Liver (tissue), 9 donors: ENCODE data around the gene NLRC5. TPM values are rescaled to one million over a fixed set of nuclear protein-coding genes. Genes with fewer than 3 reads are reported as not detected.

Source experiments
- DNase-seq: peaks from one replicate; pipeline ENCODE4 v3.0.0-alpha.2; 2017; ENCODE audit warnings: low spot score
- H3K27ac ChIP-seq, 2 donors: one replicate each; pipeline ENCODE4 v1.7.0; 2013; ENCODE audit warnings: inconsistent platforms in 2 of 2, low read length in 2 of 2, control low read depth in 1 of 2, low read depth in 1 of 2, mild to moderate bottlenecking in 1 of 2
- H3K27me3 ChIP-seq, 4 donors: one replicate each; pipeline versions ENCODE4 v1.6.1 to v1.7.0; 2013; ENCODE audit warnings: low read length in 3 of 4, inconsistent platforms in 1 of 4, mild to moderate bottlenecking in 1 of 4, moderate library complexity in 1 of 4; ENCODE audit not compliant: control insufficient read depth in 4 of 4, insufficient read depth in 4 of 4
- H3K36me3 ChIP-seq, 4 donors: one replicate each; pipeline versions ENCODE4 v1.6.1 to v1.7.0; 2013; ENCODE audit warnings: low read length in 3 of 4, mild to moderate bottlenecking in 3 of 4, low read depth in 1 of 4, moderate library complexity in 1 of 4; ENCODE audit not compliant: control insufficient read depth in 4 of 4, insufficient read depth in 3 of 4
- H3K4me1 ChIP-seq, 4 donors: one replicate each; pipeline versions ENCODE4 v1.6.1 to v1.7.0; 2013; ENCODE audit warnings: low read length in 3 of 4, mild to moderate bottlenecking in 3 of 4, moderate library complexity in 1 of 4; ENCODE audit not compliant: control insufficient read depth in 4 of 4, insufficient read depth in 4 of 4
- H3K4me3 ChIP-seq, 3 donors: one replicate each; pipeline versions ENCODE4 v1.6.1 to v1.7.0; 2013; ENCODE audit warnings: low read length in 3 of 3, control low read depth in 1 of 3, low read depth in 1 of 3, mild to moderate bottlenecking in 1 of 3
- H3K9ac ChIP-seq, 2 donors: one replicate each; pipeline ENCODE4 v1.7.0; 2013; ENCODE audit warnings: low read length in 2 of 2, mild to moderate bottlenecking in 2 of 2, moderate library complexity in 2 of 2, control low read depth in 1 of 2, low read depth in 1 of 2
- H3K9me3 ChIP-seq, 4 donors: one replicate each; pipeline versions ENCODE4 v1.6.1 to v1.7.0; 2013; ENCODE audit warnings: low read length in 3 of 4; ENCODE audit not compliant: control insufficient read depth in 4 of 4
- EGR1 ChIP-seq, 2 donors: IDR thresholded peaks; 2 replicates each; pipeline ENCODE4 v1.6.1; 2016 to 2018; ENCODE audit warnings: antibody characterized with exemption in 2 of 2, low read depth in 2 of 2
- FOXA1 ChIP-seq: IDR thresholded peaks from 2 replicates; pipeline ENCODE4 v1.6.1; 2016; ENCODE audit warnings: antibody characterized with exemption
- FOXA2 ChIP-seq: IDR thresholded peaks from 2 replicates; pipeline ENCODE4 v1.6.1; 2016; ENCODE audit warnings: antibody characterized with exemption
- HNF4A ChIP-seq, 2 donors: conservative IDR thresholded peaks; 2 replicates each; pipeline ENCODE4 v1.6.1; 2016; ENCODE audit warnings: antibody characterized with exemption in 2 of 2, mild to moderate bottlenecking in 2 of 2
- HNF4G ChIP-seq: IDR thresholded peaks from 2 replicates; pipeline ENCODE4 v1.6.1; 2016; ENCODE audit warnings: antibody characterized with exemption
- JUND ChIP-seq, 2 donors: IDR thresholded peaks; 2 replicates each; pipeline ENCODE4 v1.6.1; 2016; ENCODE audit warnings: antibody characterized with exemption in 2 of 2
- NR2F2 ChIP-seq: IDR thresholded peaks from 2 replicates; pipeline ENCODE4 v1.6.1; 2016; ENCODE audit warnings: antibody characterized with exemption
- RAD21 ChIP-seq, 2 donors: IDR thresholded peaks; 2 replicates each; pipeline ENCODE4 v1.6.1; 2016; ENCODE audit warnings: antibody characterized with exemption in 2 of 2, mild to moderate bottlenecking in 2 of 2
- REST ChIP-seq: IDR thresholded peaks from 2 replicates; pipeline ENCODE4 v1.6.1; 2016; ENCODE audit warnings: antibody characterized with exemption, mild to moderate bottlenecking
- RXRA ChIP-seq, 2 donors: IDR thresholded peaks; 2 replicates each; pipeline ENCODE4 v1.6.1; 2017 to 2018; ENCODE audit warnings: antibody characterized with exemption in 2 of 2, mild to moderate bottlenecking in 1 of 2
- SP1 ChIP-seq: IDR thresholded peaks from 2 replicates; pipeline ENCODE4 v1.6.1; 2018; ENCODE audit warnings: antibody characterized with exemption, mild to moderate bottlenecking
- TAF1 ChIP-seq: conservative IDR thresholded peaks from 2 replicates; pipeline ENCODE4 v1.6.1; 2016; ENCODE audit warnings: antibody characterized with exemption, mild to moderate bottlenecking
- YY1 ChIP-seq: IDR thresholded peaks from 2 replicates; pipeline ENCODE4 v1.6.1; 2016; ENCODE audit warnings: antibody characterized with exemption, mild to moderate bottlenecking
- whole genome bisulfite sequencing: extraction: QIAGEN DNeasy Blood & Tissue Kit; methylation state at CpG from one replicate; pipeline ENCODE4 v1.1.7; 2013; 5-methylcytosine and 5-hydroxymethylcytosine counted together
- polyA plus RNA-seq, 2 donors: library from polyadenylated mRNA; stranded (reverse) in 1 of 2; unstranded in 1 of 2; fragments of 200-250 nt in 1 of 2; fragments of >200 nt in 1 of 2; fragmentation: Nextera tagmentation in 1 of 2; extraction: Ambion mirVana in 1 of 2; gene quantifications; one replicate each; pipeline versions ENCODE4 v1.2.1 to v1.2.3, GENCODE V29; 2013 to 2015
- total RNA-seq, 2 donors: library from RNA; depleted of rRNA; stranded (reverse); fragments of >200 nt; gene quantifications; one replicate each; pipeline ENCODE4 v1.2.3, GENCODE V29; 2014
- TF ChIP-seq, protein P1 (sequence below): fragments of 150-350 bp; IDR thresholded peaks from 2 replicates; pipeline ENCODE4 v1.5.1; 2017; ENCODE audit warnings: improper control_type of control experiment, low read depth, low read length; ENCODE audit not compliant: missing input control
- TF ChIP-seq, protein P2 (sequence below): IDR thresholded peaks from 2 replicates; pipeline ENCODE4 v1.6.1; 2016; ENCODE audit warnings: antibody characterized with exemption
- TF ChIP-seq, protein P3 (sequence below): IDR thresholded peaks from 2 replicates; pipeline ENCODE4 v1.6.1; 2016; ENCODE audit warnings: antibody characterized with exemption
- TF ChIP-seq, protein P4 (sequence below): IDR thresholded peaks from 2 replicates; pipeline ENCODE4 v1.6.1; 2016; ENCODE audit warnings: antibody characterized with exemption
- donor health status: healthy.
- donor health status: healthy.
- donor health status: healthy.
- donor health status: healthy.
- donor health status: healthy.

Gene NLRC5
- total and polyA plus RNA-seq, 4 donors, result 4.7 to 23.3 (median 8.8) TPM

DNA sequence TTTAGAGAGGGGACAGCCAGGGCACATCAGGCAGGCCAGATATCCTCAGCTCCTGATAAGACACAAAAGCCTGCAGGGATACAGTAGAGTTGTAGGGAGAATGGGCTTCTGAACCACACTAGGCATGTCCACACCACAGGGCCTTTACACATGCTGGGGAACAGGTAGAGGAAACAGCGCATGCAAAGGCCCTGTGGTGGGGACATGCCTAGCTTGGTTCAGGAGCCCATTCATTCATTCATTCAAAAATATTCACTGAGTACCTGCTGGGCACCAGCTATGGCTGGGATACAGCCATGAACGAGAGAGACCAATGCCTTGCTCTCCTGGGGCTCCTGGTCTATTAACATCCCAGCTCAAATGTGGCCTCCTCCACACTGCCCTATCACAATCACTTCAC is 107.4 kb downstream of the NLRC5 start:
- H3K4me3 ChIP-seq, result no peak overlapping the region
- H3K36me3 ChIP-seq, result no peaks in the 10 kb centered on the region
- H3K4me1 ChIP-seq, result peaks cover 4 to 19% (median 8%) of the 10 kb centered on the region in 4 donors
- WGBS, result 97% methylated on average over 2 of the region's 2 CpGs
- no peak overlapping the region for H3K9ac ChIP-seq
- no peak overlapping the region for H3K27ac ChIP-seq
- H3K27me3 ChIP-seq, result no peaks in the 10 kb centered on the region
- TF ChIP-seq, protein P1, sequence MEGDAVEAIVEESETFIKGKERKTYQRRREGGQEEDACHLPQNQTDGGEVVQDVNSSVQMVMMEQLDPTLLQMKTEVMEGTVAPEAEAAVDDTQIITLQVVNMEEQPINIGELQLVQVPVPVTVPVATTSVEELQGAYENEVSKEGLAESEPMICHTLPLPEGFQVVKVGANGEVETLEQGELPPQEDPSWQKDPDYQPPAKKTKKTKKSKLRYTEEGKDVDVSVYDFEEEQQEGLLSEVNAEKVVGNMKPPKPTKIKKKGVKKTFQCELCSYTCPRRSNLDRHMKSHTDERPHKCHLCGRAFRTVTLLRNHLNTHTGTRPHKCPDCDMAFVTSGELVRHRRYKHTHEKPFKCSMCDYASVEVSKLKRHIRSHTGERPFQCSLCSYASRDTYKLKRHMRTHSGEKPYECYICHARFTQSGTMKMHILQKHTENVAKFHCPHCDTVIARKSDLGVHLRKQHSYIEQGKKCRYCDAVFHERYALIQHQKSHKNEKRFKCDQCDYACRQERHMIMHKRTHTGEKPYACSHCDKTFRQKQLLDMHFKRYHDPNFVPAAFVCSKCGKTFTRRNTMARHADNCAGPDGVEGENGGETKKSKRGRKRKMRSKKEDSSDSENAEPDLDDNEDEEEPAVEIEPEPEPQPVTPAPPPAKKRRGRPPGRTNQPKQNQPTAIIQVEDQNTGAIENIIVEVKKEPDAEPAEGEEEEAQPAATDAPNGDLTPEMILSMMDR, result no peak
- TF ChIP-seq REST, result no peak
- TF ChIP-seq, protein P2, sequence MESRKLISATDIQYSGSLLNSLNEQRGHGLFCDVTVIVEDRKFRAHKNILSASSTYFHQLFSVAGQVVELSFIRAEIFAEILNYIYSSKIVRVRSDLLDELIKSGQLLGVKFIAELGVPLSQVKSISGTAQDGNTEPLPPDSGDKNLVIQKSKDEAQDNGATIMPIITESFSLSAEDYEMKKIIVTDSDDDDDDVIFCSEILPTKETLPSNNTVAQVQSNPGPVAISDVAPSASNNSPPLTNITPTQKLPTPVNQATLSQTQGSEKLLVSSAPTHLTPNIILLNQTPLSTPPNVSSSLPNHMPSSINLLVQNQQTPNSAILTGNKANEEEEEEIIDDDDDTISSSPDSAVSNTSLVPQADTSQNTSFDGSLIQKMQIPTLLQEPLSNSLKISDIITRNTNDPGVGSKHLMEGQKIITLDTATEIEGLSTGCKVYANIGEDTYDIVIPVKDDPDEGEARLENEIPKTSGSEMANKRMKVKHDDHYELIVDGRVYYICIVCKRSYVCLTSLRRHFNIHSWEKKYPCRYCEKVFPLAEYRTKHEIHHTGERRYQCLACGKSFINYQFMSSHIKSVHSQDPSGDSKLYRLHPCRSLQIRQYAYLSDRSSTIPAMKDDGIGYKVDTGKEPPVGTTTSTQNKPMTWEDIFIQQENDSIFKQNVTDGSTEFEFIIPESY, result no peak
- TF ChIP-seq FOXA1, result no peak
- TF ChIP-seq, protein P3, sequence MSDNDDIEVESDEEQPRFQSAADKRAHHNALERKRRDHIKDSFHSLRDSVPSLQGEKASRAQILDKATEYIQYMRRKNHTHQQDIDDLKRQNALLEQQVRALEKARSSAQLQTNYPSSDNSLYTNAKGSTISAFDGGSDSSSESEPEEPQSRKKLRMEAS, result no peak
- TF ChIP-seq TAF1, result no peak
- no peak for TF ChIP-seq RAD21 (IDR thresholded peaks at IDR 0.05)
- TF ChIP-seq NR2F2, result no peak
- TF ChIP-seq FOXA2, result no peak
- TF ChIP-seq, protein P4, sequence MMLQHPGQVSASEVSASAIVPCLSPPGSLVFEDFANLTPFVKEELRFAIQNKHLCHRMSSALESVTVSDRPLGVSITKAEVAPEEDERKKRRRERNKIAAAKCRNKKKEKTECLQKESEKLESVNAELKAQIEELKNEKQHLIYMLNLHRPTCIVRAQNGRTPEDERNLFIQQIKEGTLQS, result no peak
- TF ChIP-seq SP1, result no peak
- no peak for TF ChIP-seq JUND (IDR thresholded peaks at IDR 0.05)
- TF ChIP-seq RXRA (IDR thresholded peaks at IDR 0.05), result no peak
- TF ChIP-seq HNF4A (conservative IDR thresholded peaks at IDR 0.05), result no peak
- TF ChIP-seq HNF4G, result no peak
- no peak for TF ChIP-seq EGR1 (IDR thresholded peaks at IDR 0.05; ENCODE audit: low read depth in 2 of 2)
- DNase-seq, result no peak
- no peaks in the 10 kb centered on the region for H3K9me3 ChIP-seq

GRCh38 chr16:57098188-57098841 is 109.0 kb downstream of the NLRC5 start:
- H3K4me1 ChIP-seq, result peaks cover 0 to 12% (median 3%) of the 10 kb centered on the region in 4 donors
- H3K36me3 ChIP-seq, result no peaks in the 10 kb centered on the region
- H3K27ac ChIP-seq, result no peak overlapping the region
- no peak overlapping the region for H3K4me3 ChIP-seq
- H3K9me3 ChIP-seq, result no peaks in the 10 kb centered on the region
- H3K27me3 ChIP-seq, result no peaks in the 10 kb centered on the region
- H3K9ac ChIP-seq, result no peak overlapping the region
- no peak for DNase-seq
- WGBS, result 81% methylated on average over 14 of the region's 14 CpGs
- TF ChIP-seq TAF1, result no peak
- TF ChIP-seq, protein P2, result no peak
- no peak for TF ChIP-seq NR2F2
- no peak for TF ChIP-seq HNF4G
- TF ChIP-seq, protein P3, result no peak
- no peak for TF ChIP-seq REST
- no peak for TF ChIP-seq FOXA2
- no peak for TF ChIP-seq YY1
